Keratinocyte (primary cell): ENCODE data around the gene RORB. TPM values are rescaled to one million over a fixed set of nuclear protein-coding genes. Genes with fewer than 3 reads are reported as not detected.

Source experiments
- DNase-seq: peaks from one replicate; pipeline ENCODE4 v3.0.0-alpha.2; 2011; ENCODE audit warnings: low read depth, missing footprints, low spot score
- FAIRE-seq: peaks from 2 replicates; lab custom pipeline; 2011; peaks lifted over from hg19 to GRCh38; lab: Jason Lieb, UNC
- H2AFZ ChIP-seq: 2 replicates; pipeline ENCODE4 v1.6.0; 2012; ENCODE audit warnings: low read length, control low read depth, inconsistent platforms; ENCODE audit not compliant: control insufficient read depth
- H3K27ac ChIP-seq: 2 replicates; pipeline ENCODE4 v1.5.1; 2011; ENCODE audit warnings: low read length; ENCODE audit not compliant: control insufficient read depth, insufficient read depth
- H3K27me3 ChIP-seq: 3 replicates; pipeline ENCODE4 v1.6.0; 2011; ENCODE audit warnings: low read length; ENCODE audit not compliant: control insufficient read depth, insufficient read depth; ENCODE audit errors: extremely low read depth
- H3K36me3 ChIP-seq, 2 experiments: 2 replicates in 1 of 2; 3 replicates in 1 of 2; pipeline ENCODE4 v1.5.1; 2011; ENCODE audit warnings: low read length in 2 of 2, mild to moderate bottlenecking in 1 of 2; ENCODE audit not compliant: control insufficient read depth in 2 of 2, insufficient read depth in 2 of 2; ENCODE audit errors: extremely low read depth in 1 of 2
- H3K4me1 ChIP-seq: 3 replicates; pipeline ENCODE4 v1.5.1; 2011; ENCODE audit warnings: low read length; ENCODE audit not compliant: control insufficient read depth, insufficient read depth; ENCODE audit errors: extremely low read depth
- H3K4me2 ChIP-seq: 3 replicates; pipeline ENCODE4 v1.6.0; 2011; ENCODE audit warnings: low read depth, low read length; ENCODE audit not compliant: control insufficient read depth, insufficient read depth; ENCODE audit errors: extremely low read depth
- H3K4me3 ChIP-seq, 3 experiments: fragments of 200-600 bp in 1 of 3; sonication (generic) in 1 of 3; 2 replicates in 2 of 3; 3 replicates in 1 of 3; pipeline ENCODE4 v1.5.1; 2011 to 2016; ENCODE audit warnings: low read length in 3 of 3, mild to moderate bottlenecking in 3 of 3, control low read depth in 2 of 3, inconsistent platforms in 1 of 3, low read depth in 1 of 3, mixed read lengths in 1 of 3, mixed run types in 1 of 3, moderate library complexity in 1 of 3; ENCODE audit not compliant: control insufficient read depth in 2 of 3, insufficient read depth in 2 of 3; ENCODE audit errors: extremely low read depth in 1 of 3
- H3K79me2 ChIP-seq: 2 replicates; pipeline ENCODE4 v1.6.0; 2012; ENCODE audit warnings: low read length; ENCODE audit not compliant: control insufficient read depth, insufficient read depth
- H3K9ac ChIP-seq: 3 replicates; pipeline ENCODE4 v1.6.0; 2011; ENCODE audit warnings: low read length; ENCODE audit not compliant: control insufficient read depth, insufficient read depth; ENCODE audit errors: extremely low read depth
- H3K9me1 ChIP-seq: 3 replicates; pipeline ENCODE4 v1.6.0; 2011; ENCODE audit warnings: low read length; ENCODE audit not compliant: control insufficient read depth, insufficient read depth; ENCODE audit errors: extremely low read depth
- H3K9me3 ChIP-seq: 2 replicates; pipeline ENCODE4 v1.5.1; 2012; ENCODE audit warnings: low read depth, low read length; ENCODE audit not compliant: control insufficient read depth
- H4K20me1 ChIP-seq: 3 replicates; pipeline ENCODE4 v1.6.0; 2011; ENCODE audit warnings: low read length; ENCODE audit not compliant: control insufficient read depth, insufficient read depth; ENCODE audit errors: extremely low read depth
- CTCF ChIP-seq, 3 experiments: IDR thresholded peaks in 1 of 3; conservative IDR thresholded peaks in 1 of 3; optimal IDR thresholded peaks in 1 of 3; 2 replicates in 2 of 3; 3 replicates in 1 of 3; pipeline versions ENCODE3 to v1.5.1; 2011; ENCODE audit warnings: low read length in 3 of 3, mild to moderate bottlenecking in 3 of 3, moderate library complexity in 2 of 3, control low read depth in 1 of 3, inconsistent platforms in 1 of 3; ENCODE audit not compliant: insufficient read depth in 2 of 3; ENCODE audit errors: extremely low read depth in 1 of 3
- EZH2 ChIP-seq: IDR thresholded peaks from one replicate; pipeline ENCODE4 v1.6.1; 2012; ENCODE audit warnings: inconsistent platforms, mild to moderate bottlenecking, low read length, moderate library complexity
- dilution Hi-C: fragments of 300-500 bp; cut with MboI; formaldehyde crosslinking; loops from one replicate; pipeline ENCODE4 v1.7.0; 2020; ENCODE audit warnings: low sequenced_read_pairs; ENCODE audit not compliant: extremely low pct_ligation_motif_present
- polyA plus RNA-seq, 5 experiments: library from polyadenylated mRNA; depleted of rRNA in 3 of 5; stranded (reverse) in 3 of 5; stranded (forward) in 1 of 5; unstranded in 1 of 5; fragments of >200 nt; gene quantifications; 1 replicate in 1 of 5; 2 replicates in 3 of 5; 3 replicates in 1 of 5; pipeline versions ENCODE4 v1.2.1 to v1.2.3, GENCODE V29; 2011 to 2012; ENCODE audit warnings: missing spikeins in 2 of 5, low read depth in 1 of 5, low replicate concordance in 1 of 5

RORB gene
- polyA plus RNA-seq, 1 donor (not counting 4 experiments of a cell fraction or from before 2014, with no cell fraction given), result not detected

- no peak overlapping the region for H3K4me3 ChIP-seq
- TF ChIP-seq CTCF (optimal IDR thresholded peaks at IDR 0.05 in 1 of 3, IDR thresholded peaks at IDR 0.05 in 1 of 3, conservative IDR thresholded peaks at IDR 0.05 in 1 of 3; ENCODE audit: extremely low read depth in 1 of 3, insufficient read depth in 2 of 3, low read length in 3 of 3), result no peak
- no peak for TF ChIP-seq EZH2
- H3K27ac ChIP-seq, result no peak overlapping the region
- no peak overlapping the region for H2AFZ ChIP-seq
- no peak overlapping the region for H3K4me2 ChIP-seq
- no peaks in the 10 kb centered on the region for H3K4me1 ChIP-seq
- no peaks in the 10 kb centered on the region for H3K27me3 ChIP-seq
- no peak for DNase-seq
- dilution Hi-C loops, result no loop called here
- no peaks in the 10 kb centered on the region for H3K79me2 ChIP-seq
- H3K36me3 ChIP-seq, result no peaks in the 10 kb centered on the region
- no peaks in the 10 kb centered on the region for H3K9me1 ChIP-seq
- H4K20me1 ChIP-seq, result no peaks in the 10 kb centered on the region
- H3K9me3 ChIP-seq, result no peaks in the 10 kb centered on the region
- H3K9ac ChIP-seq, result no peak overlapping the region
- no peak for FAIRE-seq
Measured at GRCh38 chr9:74639112-74639511, 142.0 kb downstream of the RORB start.

GRCh38 chr9:74642376-74642775 is 145.2 kb downstream of the RORB start:
- Histone ChIP-seq H3K27ac (no peak overlapping the region), H3K79me2 (no peaks in the 10 kb centered on the region), H3K4me2 (no peak overlapping the region), H4K20me1 (no peaks in the 10 kb centered on the region), H3K27me3 (no peaks in the 10 kb centered on the region), H3K9ac (no peak overlapping the region), H3K4me3 (no peak overlapping the region), H3K36me3 (no peaks in the 10 kb centered on the region), H3K9me1 (no peaks in the 10 kb centered on the region), H3K9me3 (no peaks in the 10 kb centered on the region), H2AFZ (no peak overlapping the region), H3K4me1 (no peaks in the 10 kb centered on the region)
- TF ChIP-seq EZH2 (no peak), CTCF (optimal IDR thresholded peaks at IDR 0.05 in 1 of 3, IDR thresholded peaks at IDR 0.05 in 1 of 3, conservative IDR thresholded peaks at IDR 0.05 in 1 of 3; ENCODE audit: extremely low read depth in 1 of 3, insufficient read depth in 2 of 3, low read length in 3 of 3) (no peak)
- DNase-seq, result no peak
- dilution Hi-C loops, result no loop called here
- FAIRE-seq, result no peak
